ENCODE results near the gene ATP2C2. TPM values are rescaled to one million over a fixed set of nuclear protein-coding genes. Genes with fewer than 3 reads are reported as not detected.
A peak's percentile ranks its signal among the peaks of the same experiment; 100 is the strongest.

Gene ATP2C2
- total and polyA plus RNA-seq, 2 experiments from 2014 or later, result 2.1 TPM

- TF ChIP-seq CREB1 (CRISPR knock-in tag; IDR thresholded peaks at IDR 0.05; ENCODE audit: low read depth) (no peak), STAT1 (IDR thresholded peaks at IDR 0.05; ENCODE audit: unreplicated experiment) (no peak), JUNB (IDR thresholded peaks at IDR 0.05; ENCODE audit: unreplicated experiment) (no peak), ZNF114 (CRISPR knock-in tag; IDR thresholded peaks at IDR 0.05) (no peak), EZH2 (IDR thresholded peaks at IDR 0.05; ENCODE audit: low read depth, unreplicated experiment) (no peak), ETS1 (IDR thresholded peaks at IDR 0.05) (no peak), ZNF331 (CRISPR knock-in tag; IDR thresholded peaks at IDR 0.05; ENCODE audit: low read depth) (no peak), EZH2phosphoT487 (IDR thresholded peaks at IDR 0.05; ENCODE audit: unreplicated experiment) (no peak), POLR2AphosphoS5 (IDR thresholded peaks at IDR 0.05; ENCODE audit: low read depth) (no peak)
- DNase-seq (ENCODE audit: low spot score) (peak; percentile 13), ATAC-seq (peak; percentile 65)
- H3K4me1 Mint-ChIP-seq, result peaks cover 6% of the 10 kb centered on the region
- no peaks in the 10 kb centered on the region for H3K79me2 ChIP-seq (replicated peaks; ENCODE audit: insufficient read depth)
- H3K4me3 ChIP-seq, result no peak overlapping the region
- no peaks in the 10 kb centered on the region for H3K36me3 ChIP-seq (ENCODE audit: insufficient read depth)
- no peak overlapping the region for H3K27ac ChIP-seq (ENCODE audit: low read depth)
- H3K27me3 ChIP-seq (ENCODE audit: insufficient read depth), result no peaks in the 10 kb centered on the region
- no peak overlapping the region for H3K4me2 ChIP-seq
- peak overlapping the region; percentile 72; the same call in 1 of the 2 replicates for H2AFZ ChIP-seq
- H3K9me2 ChIP-seq (ENCODE audit: insufficient read depth), result no peaks in the 10 kb centered on the region
- no peak overlapping the region for H3K27ac Mint-ChIP-seq
- peaks cover 3% of the 10 kb centered on the region; the same call in 2 of the 3 replicates for H3K9me3 Mint-ChIP-seq
- H3K27me3 Mint-ChIP-seq (ENCODE audit: insufficient read depth, low read depth, poor library complexity), result no peaks in the 10 kb centered on the region
- no peaks in the 10 kb centered on the region for H3K36me3 Mint-ChIP-seq (ENCODE audit: low read depth)
- no peaks in the 10 kb centered on the region for H4K20me1 ChIP-seq (replicated peaks; ENCODE audit: insufficient read depth)
- no peak overlapping the region for H3K4me3 Mint-ChIP-seq
- no peaks in the 10 kb centered on the region for H3K4me1 ChIP-seq (ENCODE audit: insufficient read depth)
- no peaks in the 10 kb centered on the region for H3F3A ChIP-seq (replicated peaks; ENCODE audit: low read depth)
These were observed 35.2 kb upstream of the ATP2C2 start for GRCh38 chr16:84332975-84333684.

GRCh38 chr16:84334058-84334457, 34.3 kb upstream of the ATP2C2 start:
- Histone ChIP-seq H3K27me3 (ENCODE audit: insufficient read depth) (no peaks in the 10 kb centered on the region), H4K20me1 (replicated peaks; ENCODE audit: insufficient read depth) (no peaks in the 10 kb centered on the region), H2AFZ (no peak overlapping the region), H3K4me2 (no peak overlapping the region), H3K27ac (ENCODE audit: low read depth) (no peak overlapping the region), H3K79me2 (replicated peaks; ENCODE audit: insufficient read depth) (no peaks in the 10 kb centered on the region), H3K4me3 (no peak overlapping the region), H3K9me2 (ENCODE audit: insufficient read depth) (no peaks in the 10 kb centered on the region), H3F3A (replicated peaks; ENCODE audit: low read depth) (no peaks in the 10 kb centered on the region), H3K36me3 (ENCODE audit: insufficient read depth) (no peaks in the 10 kb centered on the region), H3K4me1 (ENCODE audit: insufficient read depth) (no peaks in the 10 kb centered on the region)
- DNase-seq (ENCODE audit: low spot score) (no peak), ATAC-seq (no peak)
- Mint-ChIP-seq H3K27ac (no peak overlapping the region), H3K4me3 (no peak overlapping the region), H3K27me3 (ENCODE audit: insufficient read depth, low read depth, poor library complexity) (no peaks in the 10 kb centered on the region), H3K4me1 (peaks cover 6% of the 10 kb centered on the region), H3K36me3 (ENCODE audit: low read depth) (no peaks in the 10 kb centered on the region), H3K9me3 (peaks cover 3% of the 10 kb centered on the region; the same call in 2 of the 3 replicates)
- TF ChIP-seq REST (IDR thresholded peaks at IDR 0.05; ENCODE audit: unreplicated experiment) (no peak), NANOG (IDR thresholded peaks at IDR 0.05; ENCODE audit: borderline replicate concordance) (no peak), EZH2 (IDR thresholded peaks at IDR 0.05; ENCODE audit: low read depth, unreplicated experiment) (no peak), STAT1 (IDR thresholded peaks at IDR 0.05; ENCODE audit: unreplicated experiment) (no peak), ZNF331 (CRISPR knock-in tag; IDR thresholded peaks at IDR 0.05; ENCODE audit: low read depth) (no peak)
